ENCODE results near the gene S100A11. TPM values are rescaled to one million over a fixed set of nuclear protein-coding genes. Genes with fewer than 3 reads are reported as not detected.

S100A11 gene
- total RNA-seq, 4 donors from 2014 or later, result 431 to 722 (median 606) TPM

GRCh38 chr1:152023221-152023620, 13.6 kb downstream of the S100A11 start:
- no peaks in the 10 kb centered on the region for H3K9me3 ChIP-seq
- no peaks in the 10 kb centered on the region for H3K36me3 ChIP-seq
- no peak for TF ChIP-seq POLR2A (IDR thresholded peaks at IDR 0.05)
- no peak for TF ChIP-seq CTCF (IDR thresholded peaks at IDR 0.05)
- no peak for TF ChIP-seq POLR2AphosphoS5 (IDR thresholded peaks at IDR 0.05)
- TF ChIP-seq EP300 (IDR thresholded peaks at IDR 0.05), result no peak
- no peak overlapping the region for H3K4me3 ChIP-seq
- peaks cover 16% of the 10 kb centered on the region for H3K4me1 ChIP-seq
- no peaks in the 10 kb centered on the region for H3K27me3 ChIP-seq
- no peak for DNase-seq (ENCODE audit: low spot score in 2 of 2)
- 85% methylated on average over 4 of the region's 4 CpGs for WGBS
- peak overlapping the region; percentile 49 for H3K27ac ChIP-seq

GRCh38 chr1:152022474-152022873, 14.3 kb downstream of the S100A11 start:
- Histone ChIP-seq H3K9me3 (no peaks in the 10 kb centered on the region), H3K4me3 (no peak overlapping the region), H3K27me3 (no peaks in the 10 kb centered on the region), H3K4me1 (peaks cover 16% of the 10 kb centered on the region), H3K27ac (no peak overlapping the region), H3K36me3 (no peaks in the 10 kb centered on the region)
- 51% methylated on average over 3 of the region's 3 CpGs for WGBS
- TF ChIP-seq POLR2AphosphoS5 (IDR thresholded peaks at IDR 0.05), result no peak
- no peak for TF ChIP-seq CTCF (IDR thresholded peaks at IDR 0.05)
- no peak for TF ChIP-seq POLR2A (IDR thresholded peaks at IDR 0.05)
- TF ChIP-seq EP300 (IDR thresholded peaks at IDR 0.05), result no peak
- DNase-seq (ENCODE audit: low spot score in 2 of 2), result no peak

DNA sequence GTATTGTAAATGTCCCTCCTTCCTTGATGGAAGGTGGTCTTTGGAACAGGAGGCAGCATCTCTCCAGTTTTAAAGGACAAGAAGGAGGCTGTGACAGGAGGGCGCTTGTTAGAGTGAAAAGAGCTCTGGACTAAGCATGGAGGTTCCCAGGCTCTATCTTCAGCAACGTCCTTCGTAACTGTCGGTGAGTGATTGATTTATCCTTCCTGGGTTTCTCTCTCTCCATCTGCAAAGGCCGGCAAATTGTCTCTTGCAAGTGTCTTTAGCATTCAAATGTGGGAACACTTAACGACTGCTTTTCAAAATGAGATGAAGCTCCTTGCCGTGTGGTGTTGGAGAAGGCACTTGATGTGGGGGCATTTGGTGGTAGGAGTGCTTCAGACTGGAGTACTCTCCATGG, 15.2 kb downstream of the S100A11 start:
- H3K36me3 ChIP-seq, result no peaks in the 10 kb centered on the region
- H3K27ac ChIP-seq, result no peak overlapping the region

GRCh38 chr1:152020849-152021248, 16.0 kb downstream of the S100A11 start:
- Histone ChIP-seq H3K27me3 (no peaks in the 10 kb centered on the region), H3K4me1 (peaks cover 16% of the 10 kb centered on the region), H3K4me3 (no peak overlapping the region), H3K9me3 (no peaks in the 10 kb centered on the region), H3K27ac (no peak overlapping the region), H3K36me3 (no peaks in the 10 kb centered on the region)
- no peak for DNase-seq (ENCODE audit: low spot score in 2 of 2)
- 63% methylated on average over 3 of the region's 3 CpGs for WGBS
- no peak for TF ChIP-seq POLR2A (IDR thresholded peaks at IDR 0.05)
- no peak for TF ChIP-seq POLR2AphosphoS5 (IDR thresholded peaks at IDR 0.05)
- TF ChIP-seq CTCF (IDR thresholded peaks at IDR 0.05), result no peak
- no peak for TF ChIP-seq EP300 (IDR thresholded peaks at IDR 0.05)

More for the DNA sequence above, 15.2 kb downstream of the S100A11 start:
- no peak for DNase-seq (ENCODE audit: low spot score in 2 of 2)
- H3K27me3 ChIP-seq, result no peaks in the 10 kb centered on the region
- 76% methylated on average over 7 of the region's 7 CpGs for WGBS
- H3K4me1 ChIP-seq, result peaks cover 16% of the 10 kb centered on the region
- H3K4me3 ChIP-seq, result no peak overlapping the region
- TF ChIP-seq CTCF (IDR thresholded peaks at IDR 0.05), result no peak
- TF ChIP-seq POLR2AphosphoS5 (IDR thresholded peaks at IDR 0.05), result no peak
- no peak for TF ChIP-seq EP300 (IDR thresholded peaks at IDR 0.05)
- TF ChIP-seq POLR2A (IDR thresholded peaks at IDR 0.05), result no peak
- H3K9me3 ChIP-seq, result no peaks in the 10 kb centered on the region

DNA sequence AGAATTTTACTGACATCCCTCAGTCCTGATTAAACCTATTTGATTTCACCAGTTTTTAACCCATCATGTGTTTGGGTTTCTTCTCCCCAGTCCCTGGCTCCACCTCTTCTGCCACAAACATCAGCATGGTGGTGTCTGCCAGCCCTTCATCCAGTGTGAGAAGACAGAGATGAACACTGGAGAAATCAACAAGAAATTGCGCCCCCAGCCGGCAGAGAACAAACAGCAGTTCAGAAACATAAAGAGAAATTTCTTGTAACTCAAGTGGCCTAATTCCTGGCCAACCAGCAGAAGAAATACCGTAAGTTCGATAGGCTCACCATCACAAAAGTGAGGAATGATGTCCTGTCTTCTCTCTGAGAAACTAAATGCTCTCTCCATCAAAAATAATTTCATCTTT, 18.3 kb downstream of the S100A11 start:
- no peak overlapping the region for H3K4me3 ChIP-seq
- WGBS, result 51% methylated on average over 4 of the region's 4 CpGs
- no peaks in the 10 kb centered on the region for H3K36me3 ChIP-seq
- peaks cover 7% of the 10 kb centered on the region for H3K4me1 ChIP-seq
- no peaks in the 10 kb centered on the region for H3K9me3 ChIP-seq
- H3K27ac ChIP-seq, result no peak overlapping the region
- no peak for DNase-seq (ENCODE audit: low spot score in 2 of 2)
- no peaks in the 10 kb centered on the region for H3K27me3 ChIP-seq
- TF ChIP-seq POLR2A (IDR thresholded peaks at IDR 0.05) (no peak), EP300 (IDR thresholded peaks at IDR 0.05) (no peak)

GRCh38 chr1:152015766-152016165, 21.0 kb downstream of the S100A11 start:
- Histone ChIP-seq H3K4me3 (no peak overlapping the region), H3K9me3 (no peaks in the 10 kb centered on the region), H3K27me3 (no peaks in the 10 kb centered on the region), H3K27ac (no peak overlapping the region), H3K4me1 (no peaks in the 10 kb centered on the region), H3K36me3 (no peaks in the 10 kb centered on the region)
- WGBS, result 58% methylated on average over 6 of the region's 6 CpGs
- no peak for TF ChIP-seq CTCF (IDR thresholded peaks at IDR 0.05)
- TF ChIP-seq POLR2A (IDR thresholded peaks at IDR 0.05), result no peak
- TF ChIP-seq POLR2AphosphoS5 (IDR thresholded peaks at IDR 0.05), result no peak
- TF ChIP-seq EP300 (IDR thresholded peaks at IDR 0.05), result no peak
- no peak for DNase-seq (ENCODE audit: low spot score in 2 of 2)

Measured in suprapubic skin (tissue), 4 donors.